Measurements from ENCODE around the gene KCNIP3. TPM values are rescaled to one million over a fixed set of nuclear protein-coding genes. Genes with fewer than 3 reads are reported as not detected.

The KCNIP3 gene
- total and polyA plus RNA-seq, 9 of the 15 experiments (the other 6 are each of a cell fraction or from before 2014, with no cell fraction given), result 0.04 TPM; not detected in 8

DNA sequence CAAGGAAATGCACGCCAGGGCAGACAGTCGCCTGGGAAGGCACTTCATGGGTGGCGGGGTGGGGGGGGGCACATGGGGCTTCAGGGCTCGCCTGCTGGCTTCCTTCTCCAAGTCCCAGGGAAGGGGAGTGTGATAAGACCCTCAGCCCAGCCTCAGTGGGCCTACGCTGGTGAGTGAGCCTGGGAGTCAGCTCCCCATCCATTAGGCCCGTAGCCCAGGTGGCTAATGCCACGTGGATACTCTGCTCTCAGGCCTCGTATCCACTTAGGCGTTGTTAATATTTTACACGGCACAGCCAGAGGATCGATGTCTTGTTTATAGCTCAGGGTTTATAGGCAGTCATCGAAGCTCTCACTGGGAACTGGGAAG is 47.1 kb downstream of the KCNIP3 start:
- ATAC-seq, result no peak
- Histone ChIP-seq H3K9ac (ENCODE audit: insufficient read depth in 1 of 2, low read depth in 2 of 2, low read length in 2 of 2) (no peak overlapping the region), H2AFZ (ENCODE audit: low read depth, low read length) (no peak overlapping the region), H4K20me1 (replicated peaks; ENCODE audit: control insufficient read depth, insufficient read depth, low read length) (peaks cover 16% of the 10 kb centered on the region), H3K27ac (ENCODE audit: extremely low read depth, low read depth, low read length) (no peak overlapping the region), H3K4me2 (ENCODE audit: insufficient read depth, low read length) (no peak overlapping the region), H3K79me2 (ENCODE audit: control insufficient read depth, insufficient read depth, low read length) (no peaks in the 10 kb centered on the region), H3K4me3 (no peak overlapping the region), H3K4me1 (replicated peaks in 1 of 2; ENCODE audit: control insufficient read depth in 2 of 2, insufficient read depth in 2 of 2, low read length in 2 of 2) (peaks cover 6 to 23% of the 10 kb centered on the region in 2 experiments; a peak in 4 of 5 replicates), H3K9me1 (ENCODE audit: control insufficient read depth, insufficient read depth, low read length) (peaks cover 4% of the 10 kb centered on the region), H3K27me3 (ENCODE audit: control insufficient read depth in 2 of 2, insufficient read depth in 2 of 2, low read length in 2 of 2) (peaks cover 10 to 70% of the 10 kb centered on the region in 2 experiments), H3K9me3 (replicated peaks; ENCODE audit: control insufficient read depth, insufficient read depth, low read depth, low read length) (no peaks in the 10 kb centered on the region), H3K36me3 (ENCODE audit: control insufficient read depth, insufficient read depth, low read length) (no peaks in the 10 kb centered on the region)
- CTCF ChIA-PET (ENCODE audit: low intra/inter-chr PET ratio), result no interaction called here
- BruUV-seq (replicated peaks), result no TSS peak
- WGBS (ENCODE audit: insufficient coverage, low coverage, missing lambda C conversion rate), result 8% methylated on average over 12 of the region's 12 CpGs
- FAIRE-seq, result no peak
- no peak for DNase-seq (ENCODE audit: extremely low read depth in 1 of 4, low spot score in 3 of 4)
- POLR2A ChIA-PET, result interaction anchor here (1.8 kb wide), 1 partner anchor 10 kb away, joined by 6 read pairs; no protein-coding TSS in a partner anchor
- in situ Hi-C loops (cut with MboI) (no loop called here), intact Hi-C loops (cut with micrococcal nuclease) (no loop called here)
- TF ChIP-seq, protein P1, sequence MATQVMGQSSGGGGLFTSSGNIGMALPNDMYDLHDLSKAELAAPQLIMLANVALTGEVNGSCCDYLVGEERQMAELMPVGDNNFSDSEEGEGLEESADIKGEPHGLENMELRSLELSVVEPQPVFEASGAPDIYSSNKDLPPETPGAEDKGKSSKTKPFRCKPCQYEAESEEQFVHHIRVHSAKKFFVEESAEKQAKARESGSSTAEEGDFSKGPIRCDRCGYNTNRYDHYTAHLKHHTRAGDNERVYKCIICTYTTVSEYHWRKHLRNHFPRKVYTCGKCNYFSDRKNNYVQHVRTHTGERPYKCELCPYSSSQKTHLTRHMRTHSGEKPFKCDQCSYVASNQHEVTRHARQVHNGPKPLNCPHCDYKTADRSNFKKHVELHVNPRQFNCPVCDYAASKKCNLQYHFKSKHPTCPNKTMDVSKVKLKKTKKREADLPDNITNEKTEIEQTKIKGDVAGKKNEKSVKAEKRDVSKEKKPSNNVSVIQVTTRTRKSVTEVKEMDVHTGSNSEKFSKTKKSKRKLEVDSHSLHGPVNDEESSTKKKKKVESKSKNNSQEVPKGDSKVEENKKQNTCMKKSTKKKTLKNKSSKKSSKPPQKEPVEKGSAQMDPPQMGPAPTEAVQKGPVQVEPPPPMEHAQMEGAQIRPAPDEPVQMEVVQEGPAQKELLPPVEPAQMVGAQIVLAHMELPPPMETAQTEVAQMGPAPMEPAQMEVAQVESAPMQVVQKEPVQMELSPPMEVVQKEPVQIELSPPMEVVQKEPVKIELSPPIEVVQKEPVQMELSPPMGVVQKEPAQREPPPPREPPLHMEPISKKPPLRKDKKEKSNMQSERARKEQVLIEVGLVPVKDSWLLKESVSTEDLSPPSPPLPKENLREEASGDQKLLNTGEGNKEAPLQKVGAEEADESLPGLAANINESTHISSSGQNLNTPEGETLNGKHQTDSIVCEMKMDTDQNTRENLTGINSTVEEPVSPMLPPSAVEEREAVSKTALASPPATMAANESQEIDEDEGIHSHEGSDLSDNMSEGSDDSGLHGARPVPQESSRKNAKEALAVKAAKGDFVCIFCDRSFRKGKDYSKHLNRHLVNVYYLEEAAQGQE (IDR thresholded peaks at IDR 0.05; ENCODE audit: borderline replicate concordance), result no peak
- TF ChIP-seq, protein P1 (CRISPR knock-in tag; IDR thresholded peaks at IDR 0.05; ENCODE audit: low read depth), result no peak
- TF ChIP-seq ZNF76 (CRISPR knock-in tag; IDR thresholded peaks at IDR 0.05; ENCODE audit: borderline replicate concordance) (no peak), NRF1 (conservative IDR thresholded peaks at IDR 0.05 in 1 of 2, IDR thresholded peaks at IDR 0.05 in 1 of 2) (no peak), CHD2 (IDR thresholded peaks at IDR 0.05; ENCODE audit: low read depth, low read length) (no peak), KAT2B (IDR thresholded peaks at IDR 0.05; ENCODE audit: low read depth, low read length) (no peak), RAD51 (IDR thresholded peaks at IDR 0.05; ENCODE audit: borderline replicate concordance, low read depth) (no peak), KLF10 (CRISPR knock-in tag; IDR thresholded peaks at IDR 0.05) (no peak), LEF1 (IDR thresholded peaks at IDR 0.05) (no peak), OTX1 (CRISPR knock-in tag; IDR thresholded peaks at IDR 0.05) (no peak)
- TF ChIP-seq, protein P2, sequence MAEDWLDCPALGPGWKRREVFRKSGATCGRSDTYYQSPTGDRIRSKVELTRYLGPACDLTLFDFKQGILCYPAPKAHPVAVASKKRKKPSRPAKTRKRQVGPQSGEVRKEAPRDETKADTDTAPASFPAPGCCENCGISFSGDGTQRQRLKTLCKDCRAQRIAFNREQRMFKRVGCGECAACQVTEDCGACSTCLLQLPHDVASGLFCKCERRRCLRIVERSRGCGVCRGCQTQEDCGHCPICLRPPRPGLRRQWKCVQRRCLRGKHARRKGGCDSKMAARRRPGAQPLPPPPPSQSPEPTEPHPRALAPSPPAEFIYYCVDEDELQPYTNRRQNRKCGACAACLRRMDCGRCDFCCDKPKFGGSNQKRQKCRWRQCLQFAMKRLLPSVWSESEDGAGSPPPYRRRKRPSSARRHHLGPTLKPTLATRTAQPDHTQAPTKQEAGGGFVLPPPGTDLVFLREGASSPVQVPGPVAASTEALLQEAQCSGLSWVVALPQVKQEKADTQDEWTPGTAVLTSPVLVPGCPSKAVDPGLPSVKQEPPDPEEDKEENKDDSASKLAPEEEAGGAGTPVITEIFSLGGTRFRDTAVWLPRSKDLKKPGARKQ (CRISPR knock-in tag; IDR thresholded peaks at IDR 0.05), result no peak
- TF ChIP-seq, protein P3, sequence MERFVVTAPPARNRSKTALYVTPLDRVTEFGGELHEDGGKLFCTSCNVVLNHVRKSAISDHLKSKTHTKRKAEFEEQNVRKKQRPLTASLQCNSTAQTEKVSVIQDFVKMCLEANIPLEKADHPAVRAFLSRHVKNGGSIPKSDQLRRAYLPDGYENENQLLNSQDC (CRISPR knock-in tag; IDR thresholded peaks at IDR 0.05), result no peak
- TF ChIP-seq, protein P4, sequence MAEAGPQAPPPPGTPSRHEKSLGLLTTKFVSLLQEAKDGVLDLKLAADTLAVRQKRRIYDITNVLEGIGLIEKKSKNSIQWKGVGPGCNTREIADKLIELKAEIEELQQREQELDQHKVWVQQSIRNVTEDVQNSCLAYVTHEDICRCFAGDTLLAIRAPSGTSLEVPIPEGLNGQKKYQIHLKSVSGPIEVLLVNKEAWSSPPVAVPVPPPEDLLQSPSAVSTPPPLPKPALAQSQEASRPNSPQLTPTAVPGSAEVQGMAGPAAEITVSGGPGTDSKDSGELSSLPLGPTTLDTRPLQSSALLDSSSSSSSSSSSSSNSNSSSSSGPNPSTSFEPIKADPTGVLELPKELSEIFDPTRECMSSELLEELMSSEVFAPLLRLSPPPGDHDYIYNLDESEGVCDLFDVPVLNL (CRISPR knock-in tag; IDR thresholded peaks at IDR 0.05; ENCODE audit: low read depth), result no peak

Measured in K562 (cell line).